Neural crest cell (in vitro differentiated cells): ENCODE data around the gene EPS8. TPM values are rescaled to one million over a fixed set of nuclear protein-coding genes. Genes with fewer than 3 reads are reported as not detected.

Experiments
- DNase-seq: peaks from one replicate; pipeline ENCODE4 v3.0.0; 2021; ENCODE audit warnings: low read depth, mixed read lengths, low spot score
- H3K27ac Mint-ChIP-seq: one replicate; pipeline ENCODE4 v1.8.0; 2021; ENCODE audit warnings: mild to moderate bottlenecking, mixed read lengths; ENCODE audit not compliant: unreplicated experiment
- H3K27me3 Mint-ChIP-seq: 2 replicates; pipeline ENCODE4 v1.8.0; 2021; ENCODE audit warnings: low read depth, mild to moderate bottlenecking, mixed read lengths
- H3K36me3 Mint-ChIP-seq: 2 replicates; pipeline ENCODE4 v1.8.0; 2021; ENCODE audit warnings: low read depth, mild to moderate bottlenecking, mixed read lengths
- H3K4me1 Mint-ChIP-seq: 2 replicates; pipeline ENCODE4 v1.8.0; 2021; ENCODE audit warnings: mixed read lengths
- H3K4me3 Mint-ChIP-seq: one replicate; pipeline ENCODE4 v1.8.0; 2021; ENCODE audit warnings: mild to moderate bottlenecking, mixed read lengths
- H3K9me3 Mint-ChIP-seq: 2 replicates; pipeline ENCODE4 v1.8.0; 2021; ENCODE audit warnings: mixed read lengths
- total RNA-seq: library from RNA; stranded (reverse); gene quantifications from 2 replicates; pipeline ENCODE4 v1.2.1, GENCODE V29; 2021
- TF ChIP-seq, protein P1 (sequence below): fragments of 200-600 bp; sonication (generic); conservative IDR thresholded peaks from 2 replicates; pipeline ENCODE4 v1.5.0; 2021; ENCODE audit warnings: antibody characterized with exemption, mild to moderate bottlenecking

Gene EPS8
- total RNA-seq, 1 donor from 2014 or later = 24.4 TPM

DNA sequence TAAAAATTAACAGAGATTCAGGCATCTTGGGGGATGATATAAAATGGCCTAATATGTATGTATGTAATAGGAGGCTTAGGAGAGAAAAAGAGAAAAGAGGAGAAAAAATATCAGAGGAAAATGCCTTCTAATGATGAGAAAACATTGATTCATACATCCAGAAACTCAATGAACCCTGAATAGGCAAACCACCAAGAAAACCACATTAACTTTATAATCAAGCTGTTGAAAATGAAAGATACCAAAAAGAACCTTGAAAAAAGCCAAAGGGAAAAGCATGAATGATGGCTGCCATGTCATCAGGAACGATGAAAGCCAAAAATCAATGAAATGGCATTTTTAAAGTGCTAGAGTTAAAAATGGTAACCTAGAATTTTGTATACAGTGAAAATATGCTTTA is 180.2 kb downstream of the EPS8 start:
- Mint-ChIP-seq H3K27me3 (no peaks in the 10 kb centered on the region), H3K9me3 (peaks cover 17% of the 10 kb centered on the region), H3K4me1 (peaks cover 10% of the 10 kb centered on the region), H3K27ac (no peak overlapping the region), H3K36me3 (peaks cover 13% of the 10 kb centered on the region), H3K4me3 (no peak overlapping the region)
- DNase-seq = no peak
- TF ChIP-seq, protein P1, sequence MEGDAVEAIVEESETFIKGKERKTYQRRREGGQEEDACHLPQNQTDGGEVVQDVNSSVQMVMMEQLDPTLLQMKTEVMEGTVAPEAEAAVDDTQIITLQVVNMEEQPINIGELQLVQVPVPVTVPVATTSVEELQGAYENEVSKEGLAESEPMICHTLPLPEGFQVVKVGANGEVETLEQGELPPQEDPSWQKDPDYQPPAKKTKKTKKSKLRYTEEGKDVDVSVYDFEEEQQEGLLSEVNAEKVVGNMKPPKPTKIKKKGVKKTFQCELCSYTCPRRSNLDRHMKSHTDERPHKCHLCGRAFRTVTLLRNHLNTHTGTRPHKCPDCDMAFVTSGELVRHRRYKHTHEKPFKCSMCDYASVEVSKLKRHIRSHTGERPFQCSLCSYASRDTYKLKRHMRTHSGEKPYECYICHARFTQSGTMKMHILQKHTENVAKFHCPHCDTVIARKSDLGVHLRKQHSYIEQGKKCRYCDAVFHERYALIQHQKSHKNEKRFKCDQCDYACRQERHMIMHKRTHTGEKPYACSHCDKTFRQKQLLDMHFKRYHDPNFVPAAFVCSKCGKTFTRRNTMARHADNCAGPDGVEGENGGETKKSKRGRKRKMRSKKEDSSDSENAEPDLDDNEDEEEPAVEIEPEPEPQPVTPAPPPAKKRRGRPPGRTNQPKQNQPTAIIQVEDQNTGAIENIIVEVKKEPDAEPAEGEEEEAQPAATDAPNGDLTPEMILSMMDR = no peak

DNA sequence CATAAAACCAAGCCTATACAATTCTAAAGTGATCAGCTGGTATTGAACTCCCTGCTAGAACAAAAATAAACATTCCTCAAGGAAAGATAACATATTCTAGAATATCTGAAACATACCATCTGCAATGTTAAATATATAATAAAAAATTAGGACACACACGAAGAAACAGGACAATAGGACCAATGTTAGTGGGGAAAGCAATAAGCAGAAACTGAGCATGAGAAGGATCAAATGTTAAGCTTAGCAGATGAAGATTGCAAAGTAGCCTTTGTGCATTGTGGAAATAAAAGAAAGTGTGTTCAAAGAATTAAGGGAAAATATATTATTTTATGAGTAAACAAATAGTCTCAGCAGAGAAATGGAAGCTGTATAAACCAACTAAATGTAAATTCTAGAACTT is 180.8 kb downstream of the EPS8 start:
- no peak for DNase-seq
- Mint-ChIP-seq H3K4me3 (no peak overlapping the region), H3K4me1 (peaks cover 10% of the 10 kb centered on the region), H3K36me3 (peaks cover 8% of the 10 kb centered on the region), H3K27me3 (no peaks in the 10 kb centered on the region), H3K9me3 (peaks cover 16% of the 10 kb centered on the region), H3K27ac (no peak overlapping the region)
- TF ChIP-seq, protein P1 = no peak

DNA sequence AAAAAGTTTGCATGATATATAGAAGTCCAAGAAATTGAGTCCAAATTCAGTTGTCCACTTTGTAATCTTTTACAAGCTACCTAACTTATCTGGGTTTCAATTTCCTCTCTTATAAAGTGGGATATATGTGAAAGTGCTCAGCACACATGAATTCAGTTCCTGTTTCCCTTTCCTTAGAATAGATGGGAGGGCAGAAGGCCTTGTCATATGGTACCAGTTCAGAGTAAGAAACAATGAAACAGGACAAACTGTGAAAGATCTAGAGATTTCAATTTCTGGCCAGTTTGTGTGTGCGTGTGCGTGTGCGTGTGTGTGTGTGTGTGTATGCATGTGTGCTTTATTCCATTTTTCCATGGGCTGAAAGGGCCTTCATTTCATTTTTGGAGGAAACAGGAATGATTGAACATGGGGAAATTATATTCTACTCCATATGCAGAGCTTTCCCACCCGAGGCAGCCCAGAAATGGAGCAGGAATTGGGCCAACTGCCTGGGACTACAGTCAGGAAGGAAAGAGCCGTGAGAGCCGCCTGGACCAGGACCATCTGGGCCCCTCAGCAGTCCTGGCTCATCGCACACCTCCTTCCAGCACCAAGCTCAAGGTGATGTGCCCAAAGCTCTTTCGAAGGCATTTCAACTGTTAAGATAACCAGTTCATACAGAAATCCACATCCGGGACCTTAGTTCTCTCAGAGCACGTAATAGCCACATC is 183.2 kb downstream of the EPS8 start:
- Mint-ChIP-seq H3K27ac (no peak overlapping the region), H3K4me3 (no peak overlapping the region), H3K27me3 (no peaks in the 10 kb centered on the region), H3K4me1 (peaks cover 10% of the 10 kb centered on the region), H3K36me3 (no peaks in the 10 kb centered on the region), H3K9me3 (peaks cover 7% of the 10 kb centered on the region)
- DNase-seq = no peak
- TF ChIP-seq, protein P1 = no peak

DNA sequence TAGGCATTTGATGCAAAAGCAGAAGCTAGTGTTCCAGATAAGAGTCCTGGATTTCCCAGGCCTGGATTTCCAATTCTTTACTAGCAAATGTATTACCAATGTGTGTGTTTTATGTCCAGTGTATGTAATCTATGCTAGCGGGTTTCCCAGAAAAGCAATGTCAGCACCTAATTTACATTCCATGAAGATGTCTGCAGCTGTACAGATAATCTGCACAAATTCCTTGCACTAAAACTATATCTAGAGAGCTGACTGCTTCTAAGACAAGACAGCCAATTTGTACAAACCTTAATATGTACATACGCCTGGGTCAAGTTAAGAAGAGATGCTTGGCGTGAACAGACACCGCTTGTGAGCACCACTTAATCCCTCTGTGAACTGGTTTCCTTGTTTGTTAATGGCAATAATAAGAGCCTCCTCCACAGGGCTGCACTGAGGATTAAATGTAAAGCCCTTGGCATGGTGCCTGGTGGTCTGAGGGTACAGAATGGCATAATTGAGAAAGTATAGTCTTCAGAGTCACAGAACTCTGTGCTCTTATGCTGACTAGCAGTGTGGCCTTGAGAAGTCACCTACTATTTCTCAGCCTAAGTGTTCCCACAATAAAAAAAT is 185.6 kb downstream of the EPS8 start:
- Mint-ChIP-seq H3K4me1 (peaks cover 6% of the 10 kb centered on the region), H3K36me3 (no peaks in the 10 kb centered on the region)
- TF ChIP-seq, protein P1 = no peak

DNA sequence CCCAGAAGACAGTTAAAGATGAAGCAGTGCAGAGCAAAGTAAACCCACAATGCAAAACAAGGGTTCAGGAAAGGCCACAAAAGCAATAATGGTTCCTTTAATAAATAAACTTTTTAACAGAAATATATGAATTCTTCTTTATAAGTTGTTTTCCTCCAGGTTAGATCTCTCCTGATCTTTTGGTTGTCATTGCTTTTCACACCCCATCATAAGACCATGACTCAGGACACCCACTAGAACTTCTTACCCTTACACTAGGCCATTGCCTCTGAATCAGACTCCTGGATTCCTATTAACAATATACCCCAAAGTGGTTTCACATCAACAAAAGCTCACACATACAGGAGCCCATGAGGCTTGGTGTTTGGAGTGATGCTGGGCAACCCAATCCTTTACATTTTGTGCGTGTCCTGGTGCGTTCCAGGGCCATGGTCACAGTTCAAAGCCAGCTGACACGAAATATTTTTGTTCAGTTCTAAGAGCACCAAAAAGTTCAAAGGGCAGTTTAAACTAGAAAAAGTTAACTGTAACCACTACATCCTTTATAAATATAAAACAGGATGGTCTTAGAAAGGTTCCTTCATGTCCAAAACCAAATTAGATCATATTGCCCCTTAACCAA is 187.0 kb downstream of the EPS8 start:
- H3K36me3 Mint-ChIP-seq = no peaks in the 10 kb centered on the region
- H3K9me3 Mint-ChIP-seq = no peaks in the 10 kb centered on the region
- TF ChIP-seq, protein P1 = no peak
- no peak overlapping the region for H3K4me3 Mint-ChIP-seq
- H3K27ac Mint-ChIP-seq = no peak overlapping the region
- no peaks in the 10 kb centered on the region for H3K27me3 Mint-ChIP-seq
- DNase-seq = no peak
- H3K4me1 Mint-ChIP-seq = no peaks in the 10 kb centered on the region

More for the DNA sequence above, 185.6 kb downstream of the EPS8 start:
- H3K4me3 Mint-ChIP-seq = no peak overlapping the region
- no peaks in the 10 kb centered on the region for H3K27me3 Mint-ChIP-seq
- no peak for DNase-seq
- H3K27ac Mint-ChIP-seq = no peak overlapping the region
- no peaks in the 10 kb centered on the region for H3K9me3 Mint-ChIP-seq
